ENCODE results near the gene ANKS6.

- TF ChIP-seq CHD2 (IDR thresholded peaks at IDR 0.05; ENCODE audit: borderline replicate concordance, low read depth, low read length) (no peak), USF2 (IDR thresholded peaks at IDR 0.05; ENCODE audit: borderline replicate concordance, low read depth, low read length) (no peak), SMAD1 (IDR thresholded peaks at IDR 0.05; ENCODE audit: low read depth, partially characterized antibody) (no peak), POLR2A (IDR thresholded peaks at IDR 0.05; ENCODE audit: low read depth, low read length) (no peak), RCOR1 (conservative IDR thresholded peaks at IDR 0.05; ENCODE audit: low read depth, low read length) (no peak), JUND (IDR thresholded peaks at IDR 0.05; ENCODE audit: low read depth, low read length) (no peak), NFYB (IDR thresholded peaks at IDR 0.05; ENCODE audit: insufficient read depth, low read depth, low read length) (no peak), CTCF (IDR thresholded peaks at IDR 0.05 in 2 of 3, conservative IDR thresholded peaks at IDR 0.05 in 1 of 3; ENCODE audit: control insufficient read depth in 2 of 3, extremely low read depth in 1 of 3, insufficient read depth in 1 of 3, low read depth in 3 of 3, low read length in 3 of 3) (no peak), NFXL1 (IDR thresholded peaks at IDR 0.05; ENCODE audit: borderline replicate concordance) (no peak), CREB1 (IDR thresholded peaks at IDR 0.05; ENCODE audit: low read depth) (no peak), BCLAF1 (IDR thresholded peaks at IDR 0.05) (no peak), FOS (IDR thresholded peaks at IDR 0.05; ENCODE audit: borderline replicate concordance, extremely low read depth, insufficient read length) (no peak)
These were observed 57.6 kb downstream of the ANKS6 start for GRCh38 chr9:98738741-98739140.
